ENCODE results near the gene PDLIM4. TPM values are rescaled to one million over a fixed set of nuclear protein-coding genes. Genes with fewer than 3 reads are reported as not detected.

The PDLIM4 gene
- total RNA-seq, 1 donor from 2014 or later, result 56.6 TPM

DNA sequence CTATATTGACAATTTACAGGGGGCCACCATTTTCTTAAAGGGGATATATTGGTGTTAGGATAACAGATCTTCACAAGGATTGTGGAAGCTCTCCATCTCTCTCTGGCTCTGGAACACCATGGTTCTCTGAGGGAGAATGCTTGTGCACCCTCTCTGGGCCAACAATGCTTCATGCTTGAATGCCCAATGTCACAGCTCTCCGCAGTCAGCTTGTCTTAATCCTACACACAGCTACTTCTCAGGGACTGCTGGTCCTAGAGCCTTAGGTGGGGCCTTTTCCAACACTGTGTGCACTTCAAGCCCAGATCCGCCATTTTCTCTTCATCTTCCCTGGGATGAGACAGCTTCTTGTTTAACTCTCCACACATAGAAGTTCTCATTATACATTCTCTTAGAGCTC is 6.9 kb upstream of the PDLIM4 start:
- Histone ChIP-seq H2AFZ (ENCODE audit: low read depth, low read length) (no peak overlapping the region), H3K36me3 (ENCODE audit: insufficient read depth, low read length) (no peaks in the 10 kb centered on the region), H3K27me3 (ENCODE audit: insufficient read depth, low read length) (peaks cover 2% of the 10 kb centered on the region), H3K4me1 (ENCODE audit: insufficient read depth, low read length) (peaks cover 9% of the 10 kb centered on the region), H3K4me2 (ENCODE audit: low read length) (no peak overlapping the region), H3K9ac (ENCODE audit: low read length) (no peak overlapping the region), H3K4me3 (ENCODE audit: insufficient read depth, low read depth, low read length) (no peak overlapping the region), H3K79me2 (ENCODE audit: insufficient read depth, low read length) (no peaks in the 10 kb centered on the region), H4K20me1 (ENCODE audit: insufficient read depth, low read length) (no peaks in the 10 kb centered on the region), H3K9me3 (ENCODE audit: insufficient read depth, low read depth, low read length) (no peaks in the 10 kb centered on the region), H3K27ac (ENCODE audit: low read depth, low read length) (no peak overlapping the region)
- no peak for FAIRE-seq
- peaks cover 5% of the 10 kb centered on the region for H3K9me3 Mint-ChIP-seq (ENCODE audit: unreplicated experiment)
- H3K36me3 Mint-ChIP-seq (ENCODE audit: low read depth, unreplicated experiment), result peaks cover 1% of the 10 kb centered on the region
- peaks cover 3% of the 10 kb centered on the region for H3K27me3 Mint-ChIP-seq (ENCODE audit: low read depth, unreplicated experiment)
- no peaks in the 10 kb centered on the region for H3K4me1 Mint-ChIP-seq (ENCODE audit: low read depth, unreplicated experiment)
- TF ChIP-seq, protein P1, sequence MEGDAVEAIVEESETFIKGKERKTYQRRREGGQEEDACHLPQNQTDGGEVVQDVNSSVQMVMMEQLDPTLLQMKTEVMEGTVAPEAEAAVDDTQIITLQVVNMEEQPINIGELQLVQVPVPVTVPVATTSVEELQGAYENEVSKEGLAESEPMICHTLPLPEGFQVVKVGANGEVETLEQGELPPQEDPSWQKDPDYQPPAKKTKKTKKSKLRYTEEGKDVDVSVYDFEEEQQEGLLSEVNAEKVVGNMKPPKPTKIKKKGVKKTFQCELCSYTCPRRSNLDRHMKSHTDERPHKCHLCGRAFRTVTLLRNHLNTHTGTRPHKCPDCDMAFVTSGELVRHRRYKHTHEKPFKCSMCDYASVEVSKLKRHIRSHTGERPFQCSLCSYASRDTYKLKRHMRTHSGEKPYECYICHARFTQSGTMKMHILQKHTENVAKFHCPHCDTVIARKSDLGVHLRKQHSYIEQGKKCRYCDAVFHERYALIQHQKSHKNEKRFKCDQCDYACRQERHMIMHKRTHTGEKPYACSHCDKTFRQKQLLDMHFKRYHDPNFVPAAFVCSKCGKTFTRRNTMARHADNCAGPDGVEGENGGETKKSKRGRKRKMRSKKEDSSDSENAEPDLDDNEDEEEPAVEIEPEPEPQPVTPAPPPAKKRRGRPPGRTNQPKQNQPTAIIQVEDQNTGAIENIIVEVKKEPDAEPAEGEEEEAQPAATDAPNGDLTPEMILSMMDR (IDR thresholded peaks at IDR 0.05; ENCODE audit: insufficient read depth, low read depth, low read length), result no peak
- no peak for TF ChIP-seq EZH2 (IDR thresholded peaks at IDR 0.05; ENCODE audit: insufficient read depth, low read length)
- H3K27ac Mint-ChIP-seq (ENCODE audit: unreplicated experiment), result no peak overlapping the region
- H3K4me3 Mint-ChIP-seq (ENCODE audit: unreplicated experiment), result no peak overlapping the region
- DNase-seq (ENCODE audit: low read depth), result no peak

DNA sequence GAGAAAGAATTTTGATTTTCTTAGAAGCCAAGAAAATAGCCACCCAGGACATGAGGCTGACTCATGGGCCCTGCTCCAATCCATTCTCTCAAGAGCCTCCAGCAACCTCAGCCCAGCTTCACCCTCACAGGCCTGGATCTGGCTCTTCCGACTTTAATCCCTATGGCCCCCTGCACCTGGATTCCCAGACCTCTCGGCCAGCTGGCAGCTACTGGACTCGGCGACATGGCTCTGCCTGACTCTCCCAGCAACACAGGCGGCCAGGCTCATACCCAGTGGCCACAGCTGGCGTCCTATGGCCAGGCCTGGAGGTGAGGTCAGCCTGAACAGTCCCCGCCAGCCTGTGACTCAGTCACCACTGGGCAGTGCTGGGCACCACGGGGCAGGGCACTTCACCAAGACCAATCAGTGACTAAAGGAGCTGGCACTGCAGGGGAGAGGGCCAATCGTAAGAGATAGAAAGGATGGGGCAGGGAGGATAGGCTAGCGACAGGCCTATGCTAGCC is 6.2 kb upstream of the PDLIM4 start:
- Histone ChIP-seq H3K27ac (ENCODE audit: low read depth, low read length) (no peak overlapping the region), H3K9me3 (ENCODE audit: insufficient read depth, low read depth, low read length) (no peaks in the 10 kb centered on the region), H3K4me2 (ENCODE audit: low read length) (peak overlapping the region; percentile 5), H3K4me1 (ENCODE audit: insufficient read depth, low read length) (peaks cover 9% of the 10 kb centered on the region), H4K20me1 (ENCODE audit: insufficient read depth, low read length) (no peaks in the 10 kb centered on the region), H2AFZ (ENCODE audit: low read depth, low read length) (peak overlapping the region; percentile 69), H3K27me3 (ENCODE audit: insufficient read depth, low read length) (peaks cover 2% of the 10 kb centered on the region), H3K36me3 (ENCODE audit: insufficient read depth, low read length) (no peaks in the 10 kb centered on the region), H3K79me2 (ENCODE audit: insufficient read depth, low read length) (no peaks in the 10 kb centered on the region), H3K9ac (ENCODE audit: low read length) (no peak overlapping the region), H3K4me3 (ENCODE audit: insufficient read depth, low read depth, low read length) (no peak overlapping the region)
- H3K27ac Mint-ChIP-seq (ENCODE audit: unreplicated experiment), result no peak overlapping the region
- H3K9me3 Mint-ChIP-seq (ENCODE audit: unreplicated experiment), result peaks cover 5% of the 10 kb centered on the region
- H3K4me1 Mint-ChIP-seq (ENCODE audit: low read depth, unreplicated experiment), result no peaks in the 10 kb centered on the region
- peak; percentile 45 for DNase-seq (ENCODE audit: low read depth)
- peaks cover 1% of the 10 kb centered on the region for H3K36me3 Mint-ChIP-seq (ENCODE audit: low read depth, unreplicated experiment)
- TF ChIP-seq EZH2 (IDR thresholded peaks at IDR 0.05; ENCODE audit: insufficient read depth, low read length), result no peak
- TF ChIP-seq, protein P1 (IDR thresholded peaks at IDR 0.05; ENCODE audit: insufficient read depth, low read depth, low read length), result no peak
- FAIRE-seq, result no peak
- no peak overlapping the region for H3K4me3 Mint-ChIP-seq (ENCODE audit: unreplicated experiment)
- peaks cover 4% of the 10 kb centered on the region for H3K27me3 Mint-ChIP-seq (ENCODE audit: low read depth, unreplicated experiment)

DNA sequence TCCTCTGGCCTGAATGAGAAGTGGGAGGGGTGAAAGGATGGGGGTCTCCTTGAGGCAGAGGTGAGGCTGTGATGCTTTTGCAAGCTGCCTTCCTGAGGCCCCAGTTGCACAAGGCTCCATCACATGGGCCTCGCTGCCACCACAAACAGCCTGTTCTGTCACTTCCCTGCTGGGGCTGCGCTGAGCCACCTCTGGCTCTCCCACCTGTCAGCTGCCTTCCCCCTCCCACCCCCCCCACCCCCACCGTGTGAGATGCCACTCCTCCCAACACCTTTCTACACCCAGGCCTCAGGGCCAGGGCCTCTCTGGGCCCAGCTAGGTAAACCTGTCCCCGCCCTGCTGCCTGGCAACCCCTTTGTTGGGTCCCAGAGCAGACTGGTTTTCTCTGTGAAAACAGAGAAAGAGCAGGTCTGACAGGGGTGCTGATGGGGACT is 4.5 kb upstream of the PDLIM4 start:
- H3K36me3 ChIP-seq (ENCODE audit: insufficient read depth, low read length), result no peaks in the 10 kb centered on the region
- FAIRE-seq, result no peak

More for the DNA sequence above, 4.5 kb upstream of the PDLIM4 start:
- H3K9ac ChIP-seq (ENCODE audit: low read length), result no peak overlapping the region
- no peak overlapping the region for H3K4me3 ChIP-seq (ENCODE audit: insufficient read depth, low read depth, low read length)
- no peaks in the 10 kb centered on the region for H3K9me3 ChIP-seq (ENCODE audit: insufficient read depth, low read depth, low read length)
- no peak overlapping the region for H3K4me2 ChIP-seq (ENCODE audit: low read length)
- no peak overlapping the region for H2AFZ ChIP-seq (ENCODE audit: low read depth, low read length)
- Mint-ChIP-seq H3K27me3 (ENCODE audit: low read depth, unreplicated experiment) (peaks cover 4% of the 10 kb centered on the region), H3K27ac (ENCODE audit: unreplicated experiment) (no peak overlapping the region), H3K9me3 (ENCODE audit: unreplicated experiment) (peaks cover 3% of the 10 kb centered on the region), H3K4me1 (ENCODE audit: low read depth, unreplicated experiment) (no peaks in the 10 kb centered on the region), H3K4me3 (ENCODE audit: unreplicated experiment) (no peak overlapping the region), H3K36me3 (ENCODE audit: low read depth, unreplicated experiment) (peaks cover 1% of the 10 kb centered on the region)
- no peak for DNase-seq (ENCODE audit: low read depth)
- no peaks in the 10 kb centered on the region for H3K27me3 ChIP-seq (ENCODE audit: insufficient read depth, low read length)
- peaks cover 11% of the 10 kb centered on the region for H3K79me2 ChIP-seq (ENCODE audit: insufficient read depth, low read length)
- TF ChIP-seq EZH2 (IDR thresholded peaks at IDR 0.05; ENCODE audit: insufficient read depth, low read length), result no peak
- TF ChIP-seq, protein P1 (IDR thresholded peaks at IDR 0.05; ENCODE audit: insufficient read depth, low read depth, low read length), result no peak
- no peaks in the 10 kb centered on the region for H4K20me1 ChIP-seq (ENCODE audit: insufficient read depth, low read length)
- no peak overlapping the region for H3K27ac ChIP-seq (ENCODE audit: low read depth, low read length)
- peaks cover 14% of the 10 kb centered on the region for H3K4me1 ChIP-seq (ENCODE audit: insufficient read depth, low read length)

Data from astrocyte (in vitro differentiated cells and primary cell).